CD4-positive, alpha-beta T cell (primary cell): ENCODE measurements around the gene FABP7. TPM values are rescaled to one million over a fixed set of nuclear protein-coding genes. Genes with fewer than 3 reads are reported as not detected.

Source experiments
- ATAC-seq: fragments of 200-7000 bp; cut with Tn5 transposase; one replicate; pipeline ENCODE4 v1.10.0; 2022; ENCODE audit warnings: mild to moderate bottlenecking; ENCODE audit not compliant: poor library complexity
- CTCF ChIA-PET: fragments of 350-600 bp; sonication (Branson Sonifier 250); formaldehyde crosslinking; loops from one replicate; lab custom pipeline; 2021; ENCODE audit warnings: antibody characterized with exemption, inconsistent platforms; lab: Charles Lee
- POLR2A ChIA-PET: fragments of 350-600 bp; sonication (Branson Sonifier 250); formaldehyde crosslinking; loops from one replicate; lab custom pipeline; 2021; ENCODE audit warnings: antibody characterized with exemption, inconsistent platforms; lab: Charles Lee
- DNase-seq, 14 experiments: peaks; one replicate each; pipeline ENCODE4 v3.0.0-alpha.2; 2013 to 2020; ENCODE audit warnings: mixed read lengths in 2 of 14
- H3K27ac ChIP-seq, 2 donors: one replicate each; pipeline versions ENCODE4 v1.5.1 to v1.7.0; 2013; ENCODE audit warnings: low read length in 2 of 2, low read depth in 1 of 2, mild to moderate bottlenecking in 1 of 2
- H3K27me3 ChIP-seq, 2 experiments: 1 replicate in 1 of 2; 2 replicates in 1 of 2; pipeline versions ENCODE4 v1.6.1 to v1.7.0; 2013; ENCODE audit warnings: low read length in 2 of 2, control low read depth in 1 of 2, mild to moderate bottlenecking in 1 of 2, moderate library complexity in 1 of 2; ENCODE audit not compliant: insufficient read depth in 2 of 2, control insufficient read depth in 1 of 2
- H3K36me3 ChIP-seq: one replicate; pipeline ENCODE4 v1.6.1; 2013; ENCODE audit warnings: low read length, control low read depth; ENCODE audit not compliant: insufficient read depth
- H3K4me1 ChIP-seq: one replicate; pipeline ENCODE4 v1.6.1; 2013; ENCODE audit warnings: low read length, control low read depth; ENCODE audit not compliant: insufficient read depth
- H3K4me3 ChIP-seq: one replicate; pipeline ENCODE4 v1.5.1; 2013; ENCODE audit warnings: mild to moderate bottlenecking, low read length, moderate library complexity
- H3K9me3 ChIP-seq, 2 experiments: 1 replicate in 1 of 2; 2 replicates in 1 of 2; pipeline versions ENCODE4 v1.6.1 to v1.7.0; 2013; ENCODE audit warnings: low read length in 2 of 2, mild to moderate bottlenecking in 2 of 2, control low read depth in 1 of 2, moderate library complexity in 1 of 2; ENCODE audit not compliant: control insufficient read depth in 1 of 2, insufficient read depth in 1 of 2
- H3K27ac Mint-ChIP-seq: one replicate; pipeline ENCODE4 v1.8.0; 2020; ENCODE audit warnings: mixed read lengths
- H3K27me3 Mint-ChIP-seq: one replicate; pipeline ENCODE4 v1.8.0; 2021; ENCODE audit warnings: mixed read lengths
- H3K36me3 Mint-ChIP-seq: one replicate; pipeline ENCODE4 v1.8.0; 2021; ENCODE audit warnings: low read depth, mixed read lengths
- H3K4me1 Mint-ChIP-seq: one replicate; pipeline ENCODE4 v1.8.0; 2021; ENCODE audit warnings: low read depth, mixed read lengths
- H3K4me3 Mint-ChIP-seq: one replicate; pipeline ENCODE4 v1.8.0; 2020; ENCODE audit warnings: mild to moderate bottlenecking, mixed read lengths
- H3K9me3 Mint-ChIP-seq: one replicate; pipeline ENCODE4 v1.8.0; 2020; ENCODE audit warnings: mixed read lengths
- CTCF ChIP-seq: fragments of 200-600 bp; IDR thresholded peaks from one replicate; pipeline ENCODE4 v1.8.0; 2022; ENCODE audit warnings: antibody characterized with exemption, mild to moderate bottlenecking
- intact Hi-C, 2 experiments: fragments of 100-400 bp; cut with DNase I in 1 of 2; cut with micrococcal nuclease in 1 of 2; formaldehyde crosslinking; loops; one replicate each; pipeline versions ENCODE4 v1.15.1 to v1.9.0; 2023 to 2025; cut with DNase I, micrococcal nuclease
- total RNA-seq, 174 experiments: library from RNA in 2 of 174; stranded (reverse) in 2 of 174; gene quantifications; one replicate each; pipeline ENCODE4 v1.2.3 and lab custom pipeline; 2021 to 2026

The FABP7 gene
- total RNA-seq, 2 experiments from 2014 or later, result not detected

GRCh38 chr6:122736163-122736562 is 43.4 kb upstream of the FABP7 start:
- Histone ChIP-seq H3K4me1 (no peaks in the 10 kb centered on the region), H3K27ac (no peak overlapping the region), H3K4me3 (no peak overlapping the region), H3K36me3 (no peaks in the 10 kb centered on the region), H3K27me3 (no peaks in the 10 kb centered on the region), H3K9me3 (no peaks in the 10 kb centered on the region)
- H3K4me1 Mint-ChIP-seq, result no peaks in the 10 kb centered on the region
- DNase-seq, result no peak
- ATAC-seq, result no peak
- no peaks in the 10 kb centered on the region for H3K9me3 Mint-ChIP-seq
- no peaks in the 10 kb centered on the region for H3K36me3 Mint-ChIP-seq
- no peak overlapping the region for H3K27ac Mint-ChIP-seq
- peaks cover 4% of the 10 kb centered on the region for H3K27me3 Mint-ChIP-seq
- no peak for TF ChIP-seq CTCF
- H3K4me3 Mint-ChIP-seq, result no peak overlapping the region
- intact Hi-C loops, result no loop called here
- ChIA-PET POLR2A (no interaction called here), CTCF (no interaction called here)

GRCh38 chr6:122736616-122737015 is 42.9 kb upstream of the FABP7 start:
- POLR2A ChIA-PET, result no interaction called here

GRCh38 chr6:122740091-122740490 is 39.4 kb upstream of the FABP7 start:
- Histone ChIP-seq H3K4me1 (no peaks in the 10 kb centered on the region), H3K4me3 (no peak overlapping the region), H3K9me3 (no peaks in the 10 kb centered on the region), H3K27ac (no peak overlapping the region), H3K36me3 (no peaks in the 10 kb centered on the region), H3K27me3 (no peaks in the 10 kb centered on the region)
- CTCF ChIA-PET, result interaction anchor here (0.9 kb wide), 1 partner anchor 10 kb away, joined by 3 read pairs; no protein-coding TSS in a partner anchor
- H3K4me3 Mint-ChIP-seq, result no peak overlapping the region
- TF ChIP-seq CTCF, result no peak
- H3K9me3 Mint-ChIP-seq, result no peaks in the 10 kb centered on the region
- DNase-seq, result no peak
- H3K27me3 Mint-ChIP-seq, result peaks cover 6% of the 10 kb centered on the region
- H3K4me1 Mint-ChIP-seq, result no peaks in the 10 kb centered on the region
- H3K27ac Mint-ChIP-seq, result no peak overlapping the region
- no peaks in the 10 kb centered on the region for H3K36me3 Mint-ChIP-seq
- intact Hi-C loops, result no loop called here
- no peak for ATAC-seq
- POLR2A ChIA-PET, result no interaction called here

More at GRCh38 chr6:122736616-122737015, 42.9 kb upstream of the FABP7 start:
- Mint-ChIP-seq H3K9me3 (no peaks in the 10 kb centered on the region), H3K4me3 (no peak overlapping the region), H3K36me3 (no peaks in the 10 kb centered on the region), H3K27ac (no peak overlapping the region), H3K27me3 (peaks cover 6% of the 10 kb centered on the region), H3K4me1 (no peaks in the 10 kb centered on the region)
- ATAC-seq, result no peak
- TF ChIP-seq CTCF, result no peak
- no peaks in the 10 kb centered on the region for H3K9me3 ChIP-seq
- no peak for DNase-seq
- intact Hi-C loops, result no loop called here
- no peak overlapping the region for H3K27ac ChIP-seq
- no peaks in the 10 kb centered on the region for H3K4me1 ChIP-seq
- CTCF ChIA-PET, result no interaction called here
- H3K4me3 ChIP-seq, result no peak overlapping the region
- H3K36me3 ChIP-seq, result no peaks in the 10 kb centered on the region
- no peaks in the 10 kb centered on the region for H3K27me3 ChIP-seq
